Kasumi-1 (cell line): ENCODE results near the gene C3.
A peak's percentile ranks its signal among the peaks of the same experiment; 100 is the strongest.
"Not testable (repeated sequence)": the region's sequence is repeated elsewhere in the genome, so short reads cannot be mapped to it uniquely, and the experiment has no call there.

ENCODE experiments used
- DNase-seq, 2 experiments: peaks; one replicate each; lab custom pipeline; 2025; lab: John Stamatoyannopoulos, UW

Gene C3

GRCh38 chr19:6720369-6721137, at the start of gene C3:
TSS of gene C3 (minus strand) at chr19:6720650. CDS start at chr19:6720589, 61 bp downstream.
- no peak for DNase-seq

- peak; percentile 54 to 65 for DNase-seq
Observed at GRCh38 chr19:6769006-6769619, 48.7 kb upstream of the C3 start.

- DNase-seq: no peak
Observed at GRCh38 chr19:6768236-6768785, 47.9 kb upstream of the C3 start.

GRCh38 chr19:6767357-6768235, 47.1 kb upstream of the C3 start, which contains the start of gene SH2D3A:
TSS of gene SH2D3A (minus strand) at chr19:6767435. CDS start at chr19:6763748, 3,687 bp downstream.
- DNase-seq: peak; percentile 90 to 95

GRCh38 chr19:6767081-6767356, 46.6 kb upstream of the C3 start:
- DNase-seq: no peak

- no peak for DNase-seq
Observed at GRCh38 chr19:6766357-6767080, 46.1 kb upstream of the C3 start.

GRCh38 chr19:6765738-6766356, 45.4 kb upstream of the C3 start:
- no peak for DNase-seq

GRCh38 chr19:6762253-6762797, 41.9 kb upstream of the C3 start:
- not testable (repeated sequence) for DNase-seq

- peak; percentile 34 to 44 for DNase-seq
Observed at GRCh38 chr19:6761053-6761676, 40.7 kb upstream of the C3 start.

GRCh38 chr19:6760606-6761005, 40.2 kb upstream of the C3 start:
- no peak for DNase-seq

- DNase-seq: no peak
Observed at GRCh38 chr19:6754653-6755463, 34.4 kb upstream of the C3 start.

- DNase-seq: no peak
Observed at GRCh38 chr19:6754136-6754535, 33.7 kb upstream of the C3 start.

- DNase-seq: peak; percentile 89 to 93
Observed at GRCh38 chr19:6753178-6754031, 33.0 kb upstream of the C3 start.

- no peak for DNase-seq
Observed at GRCh38 chr19:6752256-6753177, 32.1 kb upstream of the C3 start.

- no peak for DNase-seq
Observed at GRCh38 chr19:6751189-6751588, 30.7 kb upstream of the C3 start.

GRCh38 chr19:6750062-6750461, 29.6 kb upstream of the C3 start:
- DNase-seq: no peak

GRCh38 chr19:6748543-6748942, 28.1 kb upstream of the C3 start:
- not testable (repeated sequence) for DNase-seq

- no peak for DNase-seq
Observed at GRCh38 chr19:6745965-6746364, 25.5 kb upstream of the C3 start.
